ENCODE measurements around the gene SLC4A4. TPM values are rescaled to one million over a fixed set of nuclear protein-coding genes. Genes with fewer than 3 reads are reported as not detected.

Gene SLC4A4
- total RNA-seq, 1 experiment from 2014 or later: 0.92 TPM

DNA sequence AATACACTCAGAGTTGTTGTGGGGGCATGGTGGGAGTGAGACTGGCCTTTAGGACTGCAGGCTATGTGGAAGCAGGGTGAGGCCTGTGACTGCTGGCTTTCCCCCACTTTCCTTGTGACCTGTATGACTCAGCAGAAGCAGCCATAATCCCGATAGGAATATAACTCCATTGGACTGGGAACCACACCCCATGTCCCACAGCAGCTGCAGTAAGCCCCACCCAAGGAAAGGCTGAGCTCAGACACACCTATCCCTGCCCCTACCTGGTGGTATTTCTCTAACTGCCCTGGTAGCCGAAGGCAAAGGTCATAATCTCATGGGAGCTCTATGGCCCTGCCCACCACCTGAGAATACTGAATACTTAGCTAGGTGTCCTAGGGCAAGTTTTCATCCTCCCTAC is 275.8 kb downstream of the SLC4A4 start:
- no peak overlapping the region for H3K18ac ChIP-seq (ENCODE audit: insufficient read length, low read depth, low read length)
- no peak overlapping the region for H3K4me3 Mint-ChIP-seq
- H2AK5ac ChIP-seq (ENCODE audit: insufficient read length, low read length): no peak overlapping the region
- H4K91ac ChIP-seq (ENCODE audit: insufficient read length, low read depth, low read length): no peak overlapping the region
- no peak overlapping the region for H3K27ac ChIP-seq (ENCODE audit: insufficient read length, low read depth, low read length)
- no peak for DNase-seq
- H3K79me1 ChIP-seq (ENCODE audit: insufficient read depth, low read depth, low read length, poor library complexity, severe bottlenecking): no peaks in the 10 kb centered on the region
- no peak overlapping the region for H2BK12ac ChIP-seq (ENCODE audit: insufficient read length, low read depth, low read length)
- H2BK5ac ChIP-seq (ENCODE audit: insufficient read length, low read length): no peak overlapping the region
- H4K5ac ChIP-seq (ENCODE audit: insufficient read length, low read depth, low read length): no peak overlapping the region
- H3K4me1 ChIP-seq (ENCODE audit: insufficient read depth, low read length): no peaks in the 10 kb centered on the region
- H3K9me3 Mint-ChIP-seq: peaks cover 9 to 14% of the 10 kb centered on the region in 2 experiments; a peak in 4 of 5 replicates
- no CpG with 5 or more reads among the region's 2 CpGs for WGBS (ENCODE audit: extremely low coverage, insufficient read length, low lambda C conversion rate)
- TF ChIP-seq, protein P1, sequence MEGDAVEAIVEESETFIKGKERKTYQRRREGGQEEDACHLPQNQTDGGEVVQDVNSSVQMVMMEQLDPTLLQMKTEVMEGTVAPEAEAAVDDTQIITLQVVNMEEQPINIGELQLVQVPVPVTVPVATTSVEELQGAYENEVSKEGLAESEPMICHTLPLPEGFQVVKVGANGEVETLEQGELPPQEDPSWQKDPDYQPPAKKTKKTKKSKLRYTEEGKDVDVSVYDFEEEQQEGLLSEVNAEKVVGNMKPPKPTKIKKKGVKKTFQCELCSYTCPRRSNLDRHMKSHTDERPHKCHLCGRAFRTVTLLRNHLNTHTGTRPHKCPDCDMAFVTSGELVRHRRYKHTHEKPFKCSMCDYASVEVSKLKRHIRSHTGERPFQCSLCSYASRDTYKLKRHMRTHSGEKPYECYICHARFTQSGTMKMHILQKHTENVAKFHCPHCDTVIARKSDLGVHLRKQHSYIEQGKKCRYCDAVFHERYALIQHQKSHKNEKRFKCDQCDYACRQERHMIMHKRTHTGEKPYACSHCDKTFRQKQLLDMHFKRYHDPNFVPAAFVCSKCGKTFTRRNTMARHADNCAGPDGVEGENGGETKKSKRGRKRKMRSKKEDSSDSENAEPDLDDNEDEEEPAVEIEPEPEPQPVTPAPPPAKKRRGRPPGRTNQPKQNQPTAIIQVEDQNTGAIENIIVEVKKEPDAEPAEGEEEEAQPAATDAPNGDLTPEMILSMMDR (conservative IDR thresholded peaks at IDR 0.05): no peak
- no peak overlapping the region for H3K56ac ChIP-seq (ENCODE audit: insufficient read length, low read depth, low read length)
- H3K14ac ChIP-seq (ENCODE audit: insufficient read depth, low read length): no peak overlapping the region
- no peak overlapping the region for H2BK120ac ChIP-seq (ENCODE audit: low read depth, low read length, poor library complexity, severe bottlenecking)
- no peak overlapping the region for H3T11ph ChIP-seq (ENCODE audit: low read length)
- H3K9ac ChIP-seq (ENCODE audit: extremely low read depth, insufficient read length, low read length): no peak overlapping the region
- H3K27ac Mint-ChIP-seq: no peak overlapping the region
- no peaks in the 10 kb centered on the region for H3K79me2 ChIP-seq (ENCODE audit: insufficient read depth, low read length)
- no peak overlapping the region for H2BK15ac ChIP-seq (ENCODE audit: low read depth, low read length)
- no peaks in the 10 kb centered on the region for H3K23me2 ChIP-seq (ENCODE audit: insufficient read length, low read depth, low read length, poor library complexity, severe bottlenecking)
- no peaks in the 10 kb centered on the region for H3K27me3 Mint-ChIP-seq (ENCODE audit: low read depth)
- no peak overlapping the region for H3K23ac ChIP-seq (ENCODE audit: insufficient read length, low read depth, low read length)
- no peak overlapping the region for H2BK20ac ChIP-seq (ENCODE audit: low read depth, low read length, poor library complexity, severe bottlenecking)
- no peak overlapping the region for H3K4me2 ChIP-seq (ENCODE audit: insufficient read depth, insufficient read length, low read length)
- H3K9me3 ChIP-seq (ENCODE audit: control insufficient read depth, low read depth, low read length): no peaks in the 10 kb centered on the region
- no peak overlapping the region for H4K8ac ChIP-seq (replicated peaks; ENCODE audit: insufficient read length, low read depth, low read length)
- H3K4me1 Mint-ChIP-seq: peaks cover 0 to 4% of the 10 kb centered on the region in 2 experiments; a peak in 1 of 4 replicates
- no peak overlapping the region for H2AFZ ChIP-seq (ENCODE audit: low read length)
- no peaks in the 10 kb centered on the region for H4K20me1 ChIP-seq (ENCODE audit: control insufficient read depth, insufficient read depth, insufficient read length)
- H3K27me3 ChIP-seq (ENCODE audit: insufficient read depth, low read length): no peaks in the 10 kb centered on the region
- H3K4ac ChIP-seq (ENCODE audit: low read depth, low read length): no peak overlapping the region
- peaks cover 0 to 6% (median 2%) of the 10 kb centered on the region in 3 experiments; a peak in 5 of 7 replicates for H3K36me3 Mint-ChIP-seq (ENCODE audit: insufficient read depth in 1 of 3, low read depth in 3 of 3)

Data from H9 (cell line).